SK-N-MC (cell line): Measurements from ENCODE around the gene TEX51.

Experiments used
- EZH2 ChIP-seq: fragments of 200-600 bp; sonication (generic); IDR thresholded peaks from one replicate; pipeline ENCODE4 v1.6.1; 2017; ENCODE audit warnings: antibody characterized with exemption
- FOXP2 ChIP-seq: optimal IDR thresholded peaks from 2 replicates; pipeline ENCODE3; 2011; ENCODE audit warnings: mild to moderate bottlenecking, moderate library complexity; ENCODE audit not compliant: insufficient read depth; ENCODE audit errors: extremely low read length, control extremely low read depth
- POLR2AphosphoS5 ChIP-seq: IDR thresholded peaks from 2 replicates; pipeline ENCODE4 v1.6.1; 2012; ENCODE audit warnings: mild to moderate bottlenecking, low read depth, low read length, borderline replicate concordance

DNA sequence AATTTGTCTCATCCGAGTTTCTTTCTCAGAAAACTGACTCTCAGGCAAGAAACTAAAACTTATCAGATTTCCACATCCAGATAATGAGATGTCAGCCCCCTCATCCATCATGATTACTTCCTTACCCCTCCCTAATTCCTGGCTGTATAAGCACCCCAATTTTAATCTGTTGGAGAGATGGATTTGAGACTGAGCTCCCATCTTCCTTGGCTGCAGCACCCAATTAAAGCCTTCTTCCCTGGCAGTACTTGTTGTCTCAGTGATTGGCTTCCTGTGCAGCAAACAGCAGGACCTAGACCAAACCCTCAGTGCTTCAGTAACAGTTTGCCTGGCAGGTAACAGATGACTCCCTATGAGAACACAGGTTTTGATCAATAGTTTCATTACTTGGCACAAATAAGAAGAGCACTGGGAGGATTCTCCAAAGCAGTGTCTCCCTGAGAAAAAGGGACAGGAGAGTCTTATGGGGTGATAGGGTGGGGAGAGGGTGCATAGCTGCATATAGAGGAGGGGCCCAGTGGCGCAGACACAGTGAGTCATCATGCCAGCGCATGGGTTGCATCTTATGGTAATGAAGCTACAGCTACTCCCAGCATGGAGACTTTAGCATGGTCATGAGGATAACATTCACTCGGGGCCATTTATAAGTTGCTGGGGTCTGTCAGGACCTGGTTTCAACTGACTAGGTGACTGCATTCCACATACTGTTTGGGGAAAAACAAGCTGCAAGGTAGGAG lies 45.1 kb downstream of the TEX51 start:
- TF ChIP-seq POLR2AphosphoS5 (no peak), FOXP2 (no peak), EZH2 (no peak)
